Measurements from ENCODE around the gene EDEM3. TPM values are rescaled to one million over a fixed set of nuclear protein-coding genes. Genes with fewer than 3 reads are reported as not detected.

EDEM3 gene
- total and polyA plus RNA-seq, 9 of the 15 experiments (the other 6 are each of a cell fraction or from before 2014, with no cell fraction given) = 15.8 to 46.6 (median 28.0) TPM

GRCh38 chr1:184664042-184664660 lies 90.5 kb downstream of the EDEM3 start:
- H3K4me1 ChIP-seq (replicated peaks in 1 of 2; ENCODE audit: control insufficient read depth in 2 of 2, insufficient read depth in 2 of 2, low read length in 2 of 2) = peaks cover 0 to 10% of the 10 kb centered on the region in 2 experiments; a peak in 2 of 5 replicates
- WGBS (ENCODE audit: insufficient coverage, low coverage, missing lambda C conversion rate) = 10% methylated on average over 26 of the region's 40 CpGs
- no peaks in the 10 kb centered on the region for H3K79me2 ChIP-seq (ENCODE audit: control insufficient read depth, insufficient read depth, low read length)
- peak overlapping the region; percentile 57; the same call in 1 of the 2 replicates for H2AFZ ChIP-seq (ENCODE audit: low read depth, low read length)
- in situ Hi-C loops (cut with MboI) = loop anchor here (25.0 kb wide), 1 partner anchor 577 kb away; no protein-coding TSS in a partner anchor
- peaks cover 6 to 10% of the 10 kb centered on the region in 2 experiments; a peak in 4 of 5 replicates for H3K27me3 ChIP-seq (ENCODE audit: control insufficient read depth in 2 of 2, insufficient read depth in 2 of 2, low read length in 2 of 2)
- CTCF ChIA-PET (ENCODE audit: low intra/inter-chr PET ratio) = interaction anchor here (0.7 kb wide), 1 partner anchor 1009 kb away, joined by 3 read pairs; no protein-coding TSS in a partner anchor
- H3K9ac ChIP-seq (ENCODE audit: insufficient read depth in 1 of 2, low read depth in 2 of 2, low read length in 2 of 2) = peak overlapping the region in 1 of 2 experiments; percentile 20; a peak in 1 of 4 replicates
- H3K4me3 ChIP-seq = no peak overlapping the region
- no peak overlapping the region for H3K27ac ChIP-seq (ENCODE audit: extremely low read depth, low read depth, low read length)
- FAIRE-seq (no peak), DNase-seq (ENCODE audit: extremely low read depth in 1 of 4, low spot score in 3 of 4) (peak; percentile 74 to 82 (median 78)), ATAC-seq (peak; percentile 98)
- POLR2A ChIA-PET = interaction anchor here (0.6 to 1.1 kb wide), 3 partner anchors 9 to 628 kb away, joined by 3 read pairs; no protein-coding TSS in a partner anchor
- intact Hi-C loops (cut with micrococcal nuclease) = loop anchor here (5.0 to 10.0 kb wide), 7 partner anchors 67 to 1007 kb away; no protein-coding TSS in a partner anchor
- H3K4me2 ChIP-seq (ENCODE audit: insufficient read depth, low read length) = peak overlapping the region; percentile 42
- H3K36me3 ChIP-seq (ENCODE audit: control insufficient read depth, insufficient read depth, low read length) = no peaks in the 10 kb centered on the region
- H3K9me1 ChIP-seq (ENCODE audit: control insufficient read depth, insufficient read depth, low read length) = no peaks in the 10 kb centered on the region
- H4K20me1 ChIP-seq (replicated peaks; ENCODE audit: control insufficient read depth, insufficient read depth, low read length) = 0 out of 2 replicates have a peak, but pooled peaks cover 4% of the 10 kb centered on the region
- BruUV-seq (replicated peaks) = no TSS peak
- H3K9me3 ChIP-seq (replicated peaks; ENCODE audit: control insufficient read depth, insufficient read depth, low read depth, low read length) = no peaks in the 10 kb centered on the region
- TF ChIP-seq, protein P1, sequence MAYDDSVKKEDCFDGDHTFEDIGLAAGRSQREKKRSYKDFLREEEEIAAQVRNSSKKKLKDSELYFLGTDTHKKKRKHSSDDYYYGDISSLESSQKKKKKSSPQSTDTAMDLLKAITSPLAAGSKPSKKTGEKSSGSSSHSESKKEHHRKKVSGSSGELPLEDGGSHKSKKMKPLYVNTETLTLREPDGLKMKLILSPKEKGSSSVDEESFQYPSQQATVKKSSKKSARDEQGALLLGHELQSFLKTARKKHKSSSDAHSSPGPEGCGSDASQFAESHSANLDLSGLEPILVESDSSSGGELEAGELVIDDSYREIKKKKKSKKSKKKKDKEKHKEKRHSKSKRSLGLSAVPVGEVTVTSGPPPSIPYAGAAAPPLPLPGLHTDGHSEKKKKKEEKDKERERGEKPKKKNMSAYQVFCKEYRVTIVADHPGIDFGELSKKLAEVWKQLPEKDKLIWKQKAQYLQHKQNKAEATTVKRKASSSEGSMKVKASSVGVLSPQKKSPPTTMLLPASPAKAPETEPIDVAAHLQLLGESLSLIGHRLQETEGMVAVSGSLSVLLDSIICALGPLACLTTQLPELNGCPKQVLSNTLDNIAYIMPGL (CRISPR knock-in tag; IDR thresholded peaks at IDR 0.05) = no peak
- TF ChIP-seq BMI1 (IDR thresholded peaks at IDR 0.05; ENCODE audit: low read length) (0 out of 2 replicates have a peak, but pooled peaks have one; percentile 30), RAD21 (CRISPR knock-in tag; conservative IDR thresholded peaks at IDR 0.05 in 1 of 2, IDR thresholded peaks at IDR 0.05 in 1 of 2) (peak; percentile 75 to 90), ZNF668 (CRISPR knock-in tag; IDR thresholded peaks at IDR 0.05) (no peak), ZNF124 (CRISPR knock-in tag; IDR thresholded peaks at IDR 0.05) (no peak), FOXA3 (CRISPR knock-in tag; conservative IDR thresholded peaks at IDR 0.05 in 1 of 2, IDR thresholded peaks at IDR 0.05 in 1 of 2) (0 out of 4 replicates have a peak, but pooled peaks of 1 of the 2 experiments have one; percentile 28), GABPA (tag; conservative IDR thresholded peaks at IDR 0.05; ENCODE audit: low read depth) (no peak), MAZ (CRISPR knock-in tag; conservative IDR thresholded peaks at IDR 0.05 in 1 of 2, IDR thresholded peaks at IDR 0.05 in 1 of 2) (peak; percentile 22 to 40; a peak in 2 of 4 replicates)
- TF ChIP-seq, protein P2, sequence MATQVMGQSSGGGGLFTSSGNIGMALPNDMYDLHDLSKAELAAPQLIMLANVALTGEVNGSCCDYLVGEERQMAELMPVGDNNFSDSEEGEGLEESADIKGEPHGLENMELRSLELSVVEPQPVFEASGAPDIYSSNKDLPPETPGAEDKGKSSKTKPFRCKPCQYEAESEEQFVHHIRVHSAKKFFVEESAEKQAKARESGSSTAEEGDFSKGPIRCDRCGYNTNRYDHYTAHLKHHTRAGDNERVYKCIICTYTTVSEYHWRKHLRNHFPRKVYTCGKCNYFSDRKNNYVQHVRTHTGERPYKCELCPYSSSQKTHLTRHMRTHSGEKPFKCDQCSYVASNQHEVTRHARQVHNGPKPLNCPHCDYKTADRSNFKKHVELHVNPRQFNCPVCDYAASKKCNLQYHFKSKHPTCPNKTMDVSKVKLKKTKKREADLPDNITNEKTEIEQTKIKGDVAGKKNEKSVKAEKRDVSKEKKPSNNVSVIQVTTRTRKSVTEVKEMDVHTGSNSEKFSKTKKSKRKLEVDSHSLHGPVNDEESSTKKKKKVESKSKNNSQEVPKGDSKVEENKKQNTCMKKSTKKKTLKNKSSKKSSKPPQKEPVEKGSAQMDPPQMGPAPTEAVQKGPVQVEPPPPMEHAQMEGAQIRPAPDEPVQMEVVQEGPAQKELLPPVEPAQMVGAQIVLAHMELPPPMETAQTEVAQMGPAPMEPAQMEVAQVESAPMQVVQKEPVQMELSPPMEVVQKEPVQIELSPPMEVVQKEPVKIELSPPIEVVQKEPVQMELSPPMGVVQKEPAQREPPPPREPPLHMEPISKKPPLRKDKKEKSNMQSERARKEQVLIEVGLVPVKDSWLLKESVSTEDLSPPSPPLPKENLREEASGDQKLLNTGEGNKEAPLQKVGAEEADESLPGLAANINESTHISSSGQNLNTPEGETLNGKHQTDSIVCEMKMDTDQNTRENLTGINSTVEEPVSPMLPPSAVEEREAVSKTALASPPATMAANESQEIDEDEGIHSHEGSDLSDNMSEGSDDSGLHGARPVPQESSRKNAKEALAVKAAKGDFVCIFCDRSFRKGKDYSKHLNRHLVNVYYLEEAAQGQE (IDR thresholded peaks at IDR 0.05; ENCODE audit: borderline replicate concordance) = peak; percentile 64; the same call in 1 of the 2 replicates
- TF ChIP-seq, protein P2 (CRISPR knock-in tag; IDR thresholded peaks at IDR 0.05; ENCODE audit: low read depth) = no peak

Data from K562 (cell line).